NT2/D1 (cell line): Measurements from ENCODE around the gene TLL2.

ENCODE experiments used
- SUZ12 ChIP-seq: IDR thresholded peaks from 2 replicates; pipeline ENCODE4 v1.6.1; 2011; ENCODE audit not compliant: insufficient read length, insufficient read depth; ENCODE audit errors: extremely low read depth
- YY1 ChIP-seq: IDR thresholded peaks from 2 replicates; pipeline ENCODE4 v1.6.1; 2011; ENCODE audit not compliant: insufficient read length, insufficient read depth
- ZNF274 ChIP-seq: IDR thresholded peaks from 2 replicates; pipeline ENCODE4 v1.6.1; 2011; ENCODE audit warnings: mild to moderate bottlenecking, low read depth, low read length

- TF ChIP-seq ZNF274 (no peak), SUZ12 (no peak), YY1 (no peak)
Measured at GRCh38 chr10:96500050-96500449, 13.7 kb downstream of the TLL2 start.
